GM12878 (cell line): ENCODE data around the gene OLFM2.

Experiments used
- CHD2 ChIP-seq: IDR thresholded peaks from 2 replicates; pipeline ENCODE4 v1.6.1; 2011; ENCODE audit warnings: low read depth, low read length, improper control_type of control experiment, borderline replicate concordance
- FOXK2 ChIP-seq: fragments of 450-650 bp; IDR thresholded peaks from 2 replicates; pipeline ENCODE4 v1.6.1; 2017; ENCODE audit warnings: mild to moderate bottlenecking, moderate library complexity
- IRF4 ChIP-seq: IDR thresholded peaks from 2 replicates; pipeline ENCODE4 v1.6.1; 2011; ENCODE audit warnings: low read depth, low read length
- JUNB ChIP-seq: IDR thresholded peaks from 2 replicates; pipeline ENCODE4 v1.6.1; 2016; ENCODE audit warnings: antibody characterized with exemption, mild to moderate bottlenecking
- JUND ChIP-seq: IDR thresholded peaks from 2 replicates; pipeline ENCODE4 v1.6.1; 2012; ENCODE audit warnings: low read depth, mild to moderate bottlenecking, low read length, improper control_type of control experiment, moderate library complexity
- MEF2A ChIP-seq: IDR thresholded peaks from 2 replicates; pipeline ENCODE4 v1.6.1; 2011; ENCODE audit warnings: low read depth, mild to moderate bottlenecking, low read length, moderate library complexity; ENCODE audit not compliant: insufficient read depth
- POLR2AphosphoS5 ChIP-seq: IDR thresholded peaks from 2 replicates; pipeline ENCODE4 v1.6.1; 2011; ENCODE audit warnings: mild to moderate bottlenecking, low read length, inconsistent platforms
- YBX1 ChIP-seq: fragments of 450-650 bp; IDR thresholded peaks from 2 replicates; pipeline ENCODE4 v1.6.1; 2016; ENCODE audit warnings: antibody characterized with exemption
- YY1 ChIP-seq: IDR thresholded peaks from 2 replicates; pipeline ENCODE4 v1.6.1; 2011; ENCODE audit warnings: low read depth, mild to moderate bottlenecking, low read length

GRCh38 chr19:9848060-9848459 lies 88.3 kb downstream of the OLFM2 start:
- TF ChIP-seq POLR2AphosphoS5 = no peak
- TF ChIP-seq JUNB = no peak
- TF ChIP-seq JUND = no peak
- TF ChIP-seq MEF2A = no peak
- TF ChIP-seq FOXK2 = no peak
- TF ChIP-seq IRF4 = no peak
- no peak for TF ChIP-seq YY1
- no peak for TF ChIP-seq CHD2
- no peak for TF ChIP-seq YBX1
